GM19239 (cell line): ENCODE results near the gene TFAP2C.

Experiments used
- DNase-seq: peaks from one replicate; pipeline ENCODE4 v3.0.0; 2011; ENCODE audit warnings: low spot score; ENCODE audit not compliant: insufficient read length
- FAIRE-seq: peaks from 2 replicates; lab custom pipeline; 2011; peaks lifted over from hg19 to GRCh38; lab: Jason Lieb, UNC

Gene TFAP2C

DNA sequence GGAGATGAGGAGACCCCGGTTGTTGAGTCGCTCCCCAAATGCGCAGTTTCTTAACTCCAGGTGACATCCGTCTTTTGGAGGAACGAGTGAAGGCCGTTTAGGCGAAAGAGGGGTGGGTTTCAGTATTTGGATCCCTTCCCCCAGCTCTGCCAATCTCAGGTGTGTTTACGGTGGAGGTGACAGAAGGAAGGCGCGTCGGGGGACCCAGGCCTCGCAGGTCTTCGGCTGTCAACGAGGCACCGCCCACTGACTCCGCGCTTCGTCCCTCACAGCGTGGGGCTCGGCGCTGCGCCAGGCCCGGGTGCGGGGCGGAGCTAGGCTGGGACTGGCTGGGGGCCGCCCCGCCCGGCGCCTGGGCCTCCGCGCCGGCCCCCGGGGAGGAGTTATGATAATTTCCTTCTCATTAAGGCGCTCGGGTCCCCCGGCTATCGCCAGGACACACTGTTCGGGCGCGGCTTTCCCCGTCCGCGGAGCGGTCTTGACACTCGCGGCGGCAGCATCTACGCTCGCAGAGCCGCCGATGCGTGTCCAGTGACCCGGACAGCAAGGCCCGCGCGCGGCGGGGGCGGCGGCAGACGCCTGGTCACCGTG lies at the start of gene TFAP2C:
TSS of gene TFAP2C (plus strand) at position 434 of the 591 bp plus-strand sequence. CDS start 239 bp downstream, outside the sequence.
- FAIRE-seq (no peak), DNase-seq (no peak)

DNA sequence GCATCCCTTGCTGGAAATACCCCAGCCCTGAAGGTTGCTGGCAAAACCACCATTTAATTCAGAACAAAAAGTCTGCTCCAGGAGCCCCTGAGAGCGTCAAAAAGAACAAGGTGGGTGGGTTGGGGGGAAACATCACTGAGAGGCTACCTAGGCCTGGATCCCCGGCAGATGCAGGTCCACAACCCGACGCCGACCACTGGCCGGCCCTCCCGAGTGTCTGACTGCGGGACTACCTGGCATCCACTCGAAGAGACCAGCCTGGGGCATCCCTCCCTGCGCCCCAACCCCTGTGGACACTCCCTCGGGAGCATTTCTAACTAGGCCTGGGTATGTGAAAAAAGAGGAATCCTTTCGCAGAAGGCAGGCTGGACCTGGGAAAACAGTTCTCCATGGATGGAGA lies 48.9 kb upstream of the TFAP2C start:
- no peak for FAIRE-seq

DNA sequence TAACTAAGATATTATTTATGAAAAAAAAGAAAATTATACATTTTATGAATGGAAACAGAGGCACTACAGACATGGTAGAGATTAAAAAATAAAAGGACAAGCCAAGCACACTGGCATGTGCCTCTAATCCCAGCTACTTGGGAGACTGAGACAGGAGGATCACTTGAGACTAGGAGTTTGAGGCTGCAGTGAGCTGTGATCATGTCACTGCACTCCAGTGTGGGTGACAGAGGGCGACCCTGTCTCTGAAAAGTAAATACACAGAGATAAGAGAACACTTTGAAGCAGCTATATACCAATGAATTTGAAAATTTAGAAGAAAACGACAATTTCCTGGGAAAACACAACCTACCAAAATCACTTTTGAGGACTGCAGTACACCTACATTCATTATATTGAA lies 47.4 kb upstream of the TFAP2C start:
- DNase-seq = no peak
- no peak for FAIRE-seq

More for the DNA sequence above, 48.9 kb upstream of the TFAP2C start:
- DNase-seq = no peak

DNA sequence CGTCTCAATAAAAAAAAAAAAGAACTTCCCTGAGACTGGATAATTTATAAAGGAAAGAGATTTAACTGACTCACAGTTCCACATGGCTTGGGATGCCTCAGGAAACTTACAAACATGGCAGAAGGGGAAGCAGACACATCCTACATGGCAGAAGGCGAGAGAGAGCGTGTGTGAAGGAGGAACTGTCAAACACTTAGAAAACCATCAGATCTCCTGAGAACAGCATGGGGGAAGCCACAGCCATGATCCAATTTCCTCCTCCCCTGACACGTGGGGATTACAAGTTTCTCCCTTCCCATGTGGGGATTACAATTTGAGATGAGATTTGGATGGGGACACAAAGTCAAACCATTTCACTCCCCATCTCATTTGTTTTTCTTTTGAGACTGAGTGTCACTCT lies 46.6 kb upstream of the TFAP2C start:
- no peak for FAIRE-seq
- no peak for DNase-seq

DNA sequence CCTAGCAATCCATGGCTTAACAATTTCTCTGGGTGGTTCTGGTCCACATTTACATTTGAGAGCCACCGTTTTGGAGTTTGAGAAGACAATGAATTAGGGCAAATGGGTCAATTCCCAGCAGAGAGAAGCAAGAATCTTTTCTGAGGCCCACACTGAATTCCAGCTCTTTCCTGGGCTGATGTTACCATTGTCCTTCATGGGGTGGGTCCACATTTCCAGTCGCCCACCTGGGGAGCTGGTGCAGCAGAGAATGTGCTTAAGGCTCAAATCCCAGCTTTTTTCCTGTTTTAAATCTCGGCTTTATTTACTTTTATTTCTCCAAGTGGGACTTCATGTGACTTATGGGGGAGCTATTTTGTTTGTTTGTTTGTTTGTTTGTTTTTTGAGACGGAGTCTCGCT lies 44.2 kb upstream of the TFAP2C start:
- FAIRE-seq = no peak
- no peak for DNase-seq

DNA sequence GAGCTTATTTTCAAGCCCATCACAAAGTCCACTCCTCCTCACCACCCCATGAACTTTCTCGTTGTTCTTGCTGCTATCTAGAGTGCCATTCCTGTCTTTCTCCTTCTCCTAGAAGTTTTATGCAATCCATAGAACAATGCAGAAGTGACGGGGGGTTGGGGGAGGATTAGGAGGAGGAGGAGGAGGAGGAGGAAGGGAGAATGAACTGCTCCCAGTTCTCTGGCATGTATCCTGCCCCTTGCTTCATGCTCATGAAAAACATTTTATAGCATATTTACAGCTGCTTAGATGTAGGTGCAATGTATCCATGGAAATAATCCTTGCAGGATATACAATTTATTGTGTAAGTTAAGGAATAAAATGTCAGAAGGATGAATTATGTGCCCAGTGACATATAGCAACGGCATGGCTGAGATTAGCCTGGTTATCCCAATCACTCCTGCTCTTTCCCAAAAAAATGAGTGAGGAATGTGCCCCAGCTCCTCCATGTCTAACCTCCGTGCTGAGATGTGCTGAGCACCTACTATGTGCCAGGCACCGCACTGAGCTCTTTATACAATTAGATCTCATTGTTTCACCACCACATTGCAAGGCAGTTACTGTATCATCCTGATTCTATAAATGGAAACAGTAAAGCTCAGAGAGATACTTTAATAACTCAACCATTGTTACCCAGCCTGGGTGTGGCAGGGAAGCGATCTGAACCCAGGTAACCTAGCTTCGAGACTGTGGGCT lies 41.6 kb upstream of the TFAP2C start:
- FAIRE-seq (no peak), DNase-seq (no peak)

DNA sequence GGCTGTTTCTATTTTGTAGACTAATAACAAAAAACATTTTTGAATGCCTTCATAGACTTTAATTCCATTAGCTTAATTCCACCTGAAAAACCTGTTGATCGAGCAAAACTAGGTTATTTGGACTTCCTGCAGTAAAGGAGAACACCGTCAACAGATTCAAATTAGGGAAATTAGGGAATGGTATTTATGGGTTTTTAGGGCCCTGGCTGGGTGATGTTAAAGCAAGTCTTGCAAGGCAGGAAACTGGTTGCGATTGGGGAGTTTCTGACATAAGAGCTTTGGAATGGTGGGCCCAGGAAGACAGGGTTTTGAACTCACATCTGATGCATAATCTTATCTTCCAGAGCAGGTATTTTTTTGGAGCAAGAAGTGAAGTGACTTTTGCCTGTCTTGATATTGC lies 40.1 kb upstream of the TFAP2C start:
- DNase-seq = no peak
- no peak for FAIRE-seq

DNA sequence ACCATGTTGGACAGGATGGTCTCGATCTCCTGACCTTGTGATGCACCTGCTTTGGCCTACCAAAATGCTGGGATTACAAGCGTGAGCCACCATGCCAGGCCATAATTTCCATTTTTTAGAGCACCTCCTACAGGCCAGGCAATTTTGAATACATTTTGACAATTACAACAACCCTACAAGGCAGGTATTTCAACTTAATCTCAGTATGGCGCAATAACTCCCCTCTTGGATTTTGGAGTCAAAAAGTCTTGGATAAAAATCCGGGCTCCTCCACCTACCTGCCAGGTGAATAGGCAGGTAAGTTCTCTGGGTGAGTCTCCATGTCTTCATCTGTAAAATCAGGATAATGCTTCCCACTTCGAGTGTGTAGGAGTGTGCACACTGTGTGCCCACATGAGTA lies 39.5 kb upstream of the TFAP2C start:
- DNase-seq (no peak), FAIRE-seq (no peak)

DNA sequence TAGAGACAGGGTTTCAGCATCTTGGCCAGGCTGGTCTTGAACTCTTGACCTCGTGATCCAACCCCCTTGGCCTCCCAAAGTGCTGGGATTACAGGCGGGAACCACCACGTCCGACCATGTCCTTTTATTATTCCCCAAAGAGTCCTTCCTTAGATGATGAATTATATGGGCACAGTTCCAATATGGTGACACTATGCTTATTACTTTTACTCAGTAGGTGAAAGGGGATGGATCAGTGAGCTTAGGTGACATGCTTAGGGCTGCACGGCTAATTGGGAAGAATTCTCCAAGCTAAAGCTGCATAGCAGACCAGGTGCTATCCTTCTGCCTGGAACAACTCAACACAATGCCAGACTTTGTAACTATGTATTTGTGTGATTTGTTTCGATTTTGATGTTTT lies 38.2 kb upstream of the TFAP2C start:
- DNase-seq (no peak), FAIRE-seq (no peak)

DNA sequence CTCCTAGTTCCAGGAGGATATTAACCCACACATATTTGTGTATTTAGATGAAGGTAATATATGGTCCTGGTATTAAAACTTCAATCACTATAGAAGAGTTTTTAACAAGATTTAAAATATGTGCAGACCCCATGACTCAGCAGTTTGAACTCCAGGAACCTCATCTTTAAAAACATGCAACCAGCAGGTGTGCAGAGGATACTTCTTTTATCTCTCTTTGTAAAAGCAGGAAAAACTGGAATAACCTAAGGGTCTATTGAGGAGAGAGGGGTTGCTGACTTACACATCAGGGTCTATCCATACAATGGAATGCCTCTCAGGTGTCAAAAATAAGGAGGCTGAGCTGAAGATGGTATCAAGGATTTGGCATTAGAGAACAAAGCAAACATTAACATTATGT lies 36.9 kb upstream of the TFAP2C start:
- DNase-seq (no peak), FAIRE-seq (no peak)

DNA sequence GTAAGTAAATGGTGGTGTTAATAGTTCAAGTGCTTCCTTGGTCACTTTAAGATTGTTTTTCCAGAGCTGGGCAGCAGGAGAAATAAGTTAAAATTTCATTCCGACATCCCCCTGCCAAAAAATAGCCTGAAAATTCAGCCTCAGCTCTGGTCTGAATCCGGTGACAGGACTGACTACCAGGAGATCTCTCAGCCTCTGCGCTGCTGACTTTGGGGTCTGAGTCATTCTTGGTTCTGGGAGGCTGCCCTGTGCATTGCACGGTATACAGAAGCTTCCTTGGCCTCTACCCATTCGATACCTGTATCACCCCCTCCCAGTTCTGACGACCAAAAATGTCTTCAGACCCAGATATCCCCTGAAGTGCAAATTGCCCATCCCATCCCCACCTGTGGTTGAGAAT lies 36.3 kb upstream of the TFAP2C start:
- DNase-seq (no peak), FAIRE-seq (no peak)

DNA sequence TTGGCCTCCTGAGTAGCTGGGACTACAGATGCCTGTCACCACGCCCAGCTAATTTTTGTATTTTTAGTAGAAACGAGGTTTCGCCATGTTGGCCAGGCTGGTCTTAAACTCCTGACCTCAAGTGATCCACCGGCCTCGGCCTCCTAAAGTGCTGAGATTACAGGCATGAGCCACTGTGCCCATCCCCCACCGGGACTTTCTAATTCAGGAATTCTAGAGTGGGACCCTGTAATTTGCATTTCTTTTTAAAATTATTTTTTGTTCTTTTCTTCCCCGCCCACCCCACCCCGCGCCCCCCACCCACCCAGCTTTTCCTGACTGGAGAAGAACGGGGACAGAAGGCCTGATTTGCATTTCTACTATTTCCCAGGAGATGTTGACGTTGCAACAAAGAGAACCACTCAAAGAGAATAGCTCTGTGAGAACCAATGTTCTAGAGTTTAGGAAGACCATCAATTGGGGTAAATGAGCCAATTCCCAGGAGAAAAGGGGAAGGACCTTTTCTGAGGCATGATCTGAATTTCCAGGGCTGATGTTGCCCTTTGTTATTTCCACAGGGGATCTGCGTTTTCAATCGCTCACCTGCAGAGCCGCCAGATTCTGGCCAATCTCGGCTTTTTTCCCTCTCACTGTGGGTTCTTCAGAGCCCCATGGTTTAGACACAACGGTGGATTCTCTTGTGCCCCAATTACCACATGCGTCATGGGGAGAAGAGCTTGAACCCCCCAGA lies 33.2 kb upstream of the TFAP2C start:
- DNase-seq (no peak), FAIRE-seq (no peak)

DNA sequence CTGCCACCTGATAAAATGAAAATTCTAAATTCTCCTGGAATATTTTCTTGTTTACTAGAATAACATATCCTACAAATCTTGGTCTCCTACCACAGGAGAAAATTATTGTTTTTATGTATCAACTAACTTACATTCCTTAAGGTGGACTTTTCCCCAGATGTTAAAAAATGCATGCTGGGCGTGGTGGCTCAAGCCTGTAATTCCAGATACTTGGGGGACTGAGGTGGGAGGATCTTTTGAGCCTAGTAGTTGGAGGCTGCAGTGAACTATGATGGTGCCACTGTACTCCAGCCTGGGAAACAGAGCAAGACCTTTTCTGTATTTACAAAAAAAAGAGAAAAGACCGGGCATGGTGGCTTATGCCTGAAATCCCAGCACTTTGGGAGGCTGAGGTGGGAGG lies 27.9 kb upstream of the TFAP2C start:
- FAIRE-seq = no peak

DNA sequence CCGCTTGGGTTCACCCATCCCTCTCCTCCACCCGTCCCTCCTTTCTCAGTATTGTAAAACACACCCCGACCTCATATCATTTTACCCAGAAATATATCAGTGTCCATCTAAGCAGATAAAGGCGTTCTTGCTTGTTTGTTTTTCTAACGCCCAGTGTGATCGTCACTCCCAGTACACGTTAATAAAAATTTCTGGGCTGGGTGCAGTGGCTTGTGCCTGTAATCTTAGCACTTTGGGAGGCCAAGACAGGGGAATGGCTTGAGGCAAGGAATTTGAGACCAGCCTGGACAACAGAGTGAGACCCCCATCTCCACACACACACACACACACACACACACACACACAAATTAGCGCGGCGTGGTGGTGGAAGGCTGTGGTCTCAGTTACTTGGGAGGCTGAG lies 24.4 kb upstream of the TFAP2C start:
- FAIRE-seq = no peak
- DNase-seq = no peak

More for the DNA sequence above, 27.9 kb upstream of the TFAP2C start:
- no peak for DNase-seq

DNA sequence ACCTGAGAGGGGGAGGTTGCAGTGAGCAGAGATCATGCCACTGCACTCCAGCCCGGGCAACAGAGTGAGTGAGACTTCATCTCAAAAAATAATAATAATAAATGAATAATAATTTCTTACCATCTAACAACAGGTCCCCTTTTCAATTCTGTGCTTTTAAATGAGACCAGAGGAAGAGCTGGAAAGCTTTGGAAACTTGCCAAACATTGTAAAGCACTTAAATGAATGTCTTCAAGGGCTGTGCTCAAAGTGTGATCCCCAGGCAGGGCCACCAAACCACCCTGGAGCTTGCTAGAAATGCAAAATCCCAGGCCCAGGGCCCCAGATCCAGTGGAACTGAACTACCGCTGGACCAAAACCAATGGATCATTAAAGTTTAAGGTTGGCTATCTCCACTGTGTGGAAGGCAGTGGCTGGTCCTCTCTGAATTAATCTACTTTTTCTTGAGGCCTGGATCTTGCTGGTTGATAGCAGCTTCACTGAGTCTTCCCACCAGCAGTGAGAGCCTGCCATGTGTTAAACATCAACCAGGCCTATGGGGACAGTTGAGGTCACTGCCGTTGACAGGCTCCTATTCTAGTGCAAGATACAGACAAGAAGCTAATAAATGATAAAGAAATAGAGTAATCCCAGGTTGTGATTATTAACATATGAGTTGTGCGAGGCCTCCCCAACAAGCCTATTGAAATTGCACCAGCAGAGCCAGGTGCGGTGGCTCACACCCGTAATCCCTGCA lies 23.7 kb upstream of the TFAP2C start:
- DNase-seq (no peak), FAIRE-seq (no peak)

DNA sequence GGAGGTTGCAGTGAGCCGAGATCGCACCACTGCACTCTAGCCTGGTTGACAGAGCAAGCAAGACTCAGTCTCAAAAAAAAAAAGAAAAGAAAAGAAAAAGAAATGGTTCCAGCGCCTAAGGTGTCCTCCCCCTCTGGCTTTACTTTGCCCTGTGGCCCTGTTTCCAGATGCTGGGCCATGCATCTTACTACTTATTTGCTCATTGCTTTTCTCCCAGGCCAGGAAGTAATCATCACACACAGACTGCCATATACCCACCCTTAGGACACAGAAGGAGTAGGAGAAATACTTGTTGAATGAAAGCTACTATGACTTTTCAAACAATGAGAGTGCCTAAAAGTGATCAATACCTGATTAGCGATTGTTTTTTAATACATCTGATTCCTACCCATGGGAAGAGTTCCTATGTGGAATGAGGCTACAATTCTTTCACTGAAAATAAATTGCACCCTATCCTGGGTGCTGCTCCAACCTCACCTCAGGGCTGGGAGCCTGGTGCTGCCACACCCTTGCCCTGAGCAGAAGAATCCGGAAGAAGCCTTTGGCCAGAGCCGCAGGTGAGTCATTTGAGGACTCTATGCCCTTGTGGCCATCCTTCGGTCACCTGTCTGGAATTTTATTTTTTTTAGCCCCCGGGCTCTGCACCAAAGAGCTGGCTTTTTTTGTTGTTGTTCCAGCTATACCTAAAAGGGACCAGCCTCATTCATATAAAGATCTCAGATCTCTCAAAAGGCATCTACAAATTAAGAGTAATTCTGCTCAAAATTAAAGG lies 22.7 kb upstream of the TFAP2C start:
- no peak for DNase-seq
- no peak for FAIRE-seq

DNA sequence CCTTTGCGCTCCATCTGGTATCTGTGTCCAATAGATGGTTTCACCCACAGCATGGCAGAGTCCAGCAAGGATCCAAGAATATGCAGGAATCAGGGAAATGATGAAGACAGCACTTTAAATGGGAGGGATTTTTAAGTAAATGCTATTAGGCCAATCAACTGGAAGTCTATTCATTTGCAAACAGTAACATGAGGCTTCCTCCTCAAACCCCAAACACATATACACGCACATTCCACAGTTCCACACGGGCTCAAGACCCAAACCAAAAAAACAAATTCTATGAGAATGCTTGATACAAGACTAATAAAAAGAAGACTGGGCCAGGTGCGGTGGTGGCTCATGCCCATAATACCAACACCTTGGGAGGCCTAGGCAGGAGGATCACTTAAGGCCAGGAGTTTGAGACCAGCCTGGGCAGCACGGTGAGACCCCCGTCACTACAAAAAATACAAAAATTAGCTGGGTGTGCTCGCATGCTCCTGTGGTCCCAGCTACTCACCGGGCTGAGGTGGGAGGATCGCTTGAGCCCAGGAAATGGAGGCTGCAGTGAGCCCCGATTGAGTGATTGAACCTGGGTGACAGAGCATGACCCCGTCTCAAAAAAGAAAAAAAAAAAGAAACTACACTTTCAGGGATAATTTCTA lies 21.9 kb upstream of the TFAP2C start:
- FAIRE-seq = no peak
- no peak for DNase-seq

DNA sequence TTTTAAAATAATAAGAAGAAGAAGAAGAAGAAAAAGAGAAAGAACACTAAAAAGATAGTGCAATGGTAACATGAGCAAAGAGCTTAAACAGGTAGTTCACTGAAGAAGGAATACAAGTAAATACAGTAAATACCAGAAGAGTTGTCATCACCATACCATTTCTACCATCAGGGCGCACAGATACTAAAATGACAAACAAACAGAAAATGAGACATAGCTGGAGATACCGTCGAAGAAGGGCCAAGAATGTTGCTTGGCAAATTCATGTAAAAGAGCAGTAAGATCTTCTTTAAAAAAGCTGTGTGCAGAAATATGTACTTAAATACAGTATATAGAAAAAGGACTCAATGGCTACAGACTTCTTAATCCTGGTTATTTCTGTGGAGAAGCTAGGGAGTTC lies 20.7 kb upstream of the TFAP2C start:
- no peak for FAIRE-seq

DNA sequence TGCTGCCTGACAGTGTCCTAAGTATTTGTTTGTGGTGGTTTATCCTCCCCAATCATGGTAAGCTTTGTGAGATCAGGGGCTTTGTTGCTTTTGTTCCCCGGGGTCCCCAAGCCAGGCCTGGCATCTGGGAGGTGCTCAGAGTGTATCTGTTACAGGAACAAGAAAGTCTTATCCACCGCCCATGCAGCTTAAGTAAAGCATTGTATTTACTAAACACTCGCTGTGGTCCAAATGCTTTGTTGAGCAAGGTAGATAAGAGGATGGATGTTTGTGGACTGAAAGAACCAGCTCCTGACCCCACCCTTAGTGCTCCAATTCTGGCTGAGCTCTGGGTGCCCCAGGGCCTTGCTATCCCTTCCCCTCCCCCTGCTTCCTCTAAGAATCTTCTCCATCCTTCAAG lies 19.8 kb upstream of the TFAP2C start:
- DNase-seq (no peak), FAIRE-seq (no peak)

More for the DNA sequence above, 20.7 kb upstream of the TFAP2C start:
- DNase-seq = no peak

DNA sequence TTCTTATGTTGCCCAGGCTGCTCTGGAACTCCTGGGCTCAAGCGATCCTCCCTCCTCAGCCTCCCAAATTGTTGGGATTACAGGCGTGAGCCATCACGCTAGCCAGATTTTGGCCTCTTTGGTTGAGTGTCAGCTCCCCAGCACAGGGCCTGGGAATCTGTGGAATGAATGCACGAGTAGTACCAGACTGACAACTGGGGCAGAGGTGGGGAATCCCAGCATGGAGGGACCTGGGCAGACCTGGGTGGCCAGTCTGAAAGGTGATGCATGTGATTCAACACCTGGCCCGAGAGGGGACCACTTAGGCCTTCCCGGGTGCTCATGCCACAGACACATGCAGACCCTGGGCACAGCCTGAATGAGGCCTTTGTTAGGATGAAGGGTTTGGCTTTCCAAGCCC lies 19.0 kb upstream of the TFAP2C start:
- FAIRE-seq = no peak
- no peak for DNase-seq
